LHCN-M2 (cell line): ENCODE results near the gene DELE1. TPM values are rescaled to one million over a fixed set of nuclear protein-coding genes. Genes with fewer than 3 reads are reported as not detected.
A peak's percentile ranks its signal among the peaks of the same experiment; 100 is the strongest.

Experiments
- DNase-seq: peaks from one replicate; pipeline ENCODE4 v3.0.0-alpha.2; 2012; ENCODE audit warnings: low read depth
- polyA plus RNA-seq: library from polyadenylated mRNA; unstranded; fragments of >200 nt; gene quantifications from one replicate; pipeline ENCODE4 v1.2.1, GENCODE V29; 2012; ENCODE audit warnings: missing spikeins
- total RNA-seq: library from RNA; depleted of rRNA; stranded (reverse); fragments of >200 nt; gene quantifications from 2 replicates; pipeline ENCODE4 v1.2.3, GENCODE V29; 2014; rRNA removed

Gene DELE1, protein sequence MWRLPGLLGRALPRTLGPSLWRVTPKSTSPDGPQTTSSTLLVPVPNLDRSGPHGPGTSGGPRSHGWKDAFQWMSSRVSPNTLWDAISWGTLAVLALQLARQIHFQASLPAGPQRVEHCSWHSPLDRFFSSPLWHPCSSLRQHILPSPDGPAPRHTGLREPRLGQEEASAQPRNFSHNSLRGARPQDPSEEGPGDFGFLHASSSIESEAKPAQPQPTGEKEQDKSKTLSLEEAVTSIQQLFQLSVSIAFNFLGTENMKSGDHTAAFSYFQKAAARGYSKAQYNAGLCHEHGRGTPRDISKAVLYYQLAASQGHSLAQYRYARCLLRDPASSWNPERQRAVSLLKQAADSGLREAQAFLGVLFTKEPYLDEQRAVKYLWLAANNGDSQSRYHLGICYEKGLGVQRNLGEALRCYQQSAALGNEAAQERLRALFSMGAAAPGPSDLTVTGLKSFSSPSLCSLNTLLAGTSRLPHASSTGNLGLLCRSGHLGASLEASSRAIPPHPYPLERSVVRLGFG
- total RNA-seq = 53.9 and 61.4 TPM in 2 replicates
- 29.9 TPM for polyA plus RNA-seq

DNA sequence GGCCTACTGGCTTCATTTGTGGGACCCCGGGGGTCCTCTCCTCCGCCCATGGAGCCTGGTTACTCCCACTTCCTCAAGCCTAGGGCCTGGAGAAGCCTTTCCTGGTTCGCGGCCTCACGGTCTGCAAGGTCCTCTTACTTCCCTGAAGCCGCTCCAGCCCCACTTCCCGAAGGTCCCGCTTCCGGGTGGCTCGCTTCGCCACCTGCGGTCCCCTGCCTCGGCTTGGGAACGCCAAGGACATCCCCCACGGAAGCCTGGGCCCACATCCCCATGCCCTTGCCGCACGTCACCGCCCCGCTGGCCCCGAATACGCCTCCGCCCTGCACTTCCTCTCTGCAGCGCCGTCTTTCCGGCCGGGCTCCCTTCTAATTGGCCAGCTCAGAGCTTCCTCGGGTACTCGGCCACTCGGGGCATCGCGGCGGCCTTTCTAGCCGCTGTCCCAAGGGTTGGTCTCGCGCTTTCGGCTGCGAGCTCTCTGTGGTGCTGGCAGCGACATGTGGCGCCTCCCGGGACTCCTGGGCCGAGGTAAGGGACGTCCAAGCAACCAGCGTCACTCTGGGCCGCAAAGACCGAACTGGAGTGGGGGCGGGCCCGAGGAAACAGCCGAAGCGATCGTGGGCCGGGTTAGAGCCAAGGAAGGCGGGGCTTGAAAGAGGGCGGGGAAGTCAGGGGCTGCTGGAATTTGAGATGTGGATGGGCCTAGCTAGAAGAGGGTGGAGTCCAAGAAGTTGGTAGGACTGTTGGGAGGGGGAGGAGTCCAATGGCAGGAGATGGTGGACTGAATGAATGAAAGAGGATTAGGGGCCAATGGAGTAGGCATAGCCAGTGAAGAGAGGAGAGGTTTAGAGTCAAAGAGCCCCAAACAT lies at the start of gene DELE1:
Gene DELE1 (plus strand): TSS at position 424 of the 866 bp plus-strand sequence. CDS start 71 bp downstream, at position 495.
- peak; percentile 91 for DNase-seq

DNA sequence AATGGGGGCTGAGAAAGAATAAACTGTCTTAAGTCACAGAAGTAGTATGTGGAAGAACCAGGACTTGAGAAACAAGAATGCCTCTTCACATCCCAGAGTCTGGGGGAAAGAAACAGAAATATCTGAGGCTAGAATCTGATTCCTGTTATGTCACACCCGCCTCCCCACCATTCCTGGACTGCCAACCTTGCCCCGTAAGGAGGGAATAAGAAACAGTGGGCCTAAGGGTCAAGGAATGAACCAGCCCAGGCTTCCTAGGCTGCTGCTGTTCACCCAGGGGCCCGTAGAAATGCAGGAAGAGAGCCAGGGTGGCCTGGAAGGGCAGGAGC lies 49.8 kb upstream of the DELE1 start:
- DNase-seq = no peak

DNA sequence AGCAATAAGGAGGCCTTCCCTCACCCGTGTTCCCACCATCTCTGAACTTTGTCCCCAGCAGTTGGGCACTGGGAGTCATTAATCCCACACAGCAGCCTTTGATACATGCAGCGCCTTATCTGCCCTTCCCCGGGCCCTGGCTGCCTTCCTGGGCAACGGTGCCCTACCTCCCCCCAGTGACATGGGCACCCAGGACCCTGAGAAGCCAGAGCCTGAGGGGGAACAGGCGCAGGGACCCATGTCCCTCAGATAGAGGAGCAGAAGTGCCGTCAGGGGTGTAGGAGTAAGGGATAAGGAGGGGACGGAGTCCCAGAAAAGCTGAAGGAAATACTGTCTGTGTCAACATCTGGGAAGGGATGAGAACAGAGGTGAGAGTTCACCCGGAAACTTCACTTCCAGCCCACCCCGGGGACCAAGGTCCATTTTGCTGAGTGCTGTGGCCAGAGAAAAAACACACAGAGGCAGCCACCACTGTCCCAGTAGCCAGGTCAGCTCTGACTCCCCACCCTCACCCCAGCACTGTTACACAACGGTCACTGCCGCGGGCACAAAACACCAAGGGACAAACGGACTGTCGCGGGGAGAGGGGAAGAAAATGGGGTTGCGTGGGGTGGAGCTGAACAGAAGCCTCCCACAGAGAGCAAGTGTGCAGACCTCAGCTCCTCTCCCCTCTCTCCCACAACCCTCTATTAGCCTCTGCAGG lies 49.3 kb upstream of the DELE1 start:
- no peak for DNase-seq

DNA sequence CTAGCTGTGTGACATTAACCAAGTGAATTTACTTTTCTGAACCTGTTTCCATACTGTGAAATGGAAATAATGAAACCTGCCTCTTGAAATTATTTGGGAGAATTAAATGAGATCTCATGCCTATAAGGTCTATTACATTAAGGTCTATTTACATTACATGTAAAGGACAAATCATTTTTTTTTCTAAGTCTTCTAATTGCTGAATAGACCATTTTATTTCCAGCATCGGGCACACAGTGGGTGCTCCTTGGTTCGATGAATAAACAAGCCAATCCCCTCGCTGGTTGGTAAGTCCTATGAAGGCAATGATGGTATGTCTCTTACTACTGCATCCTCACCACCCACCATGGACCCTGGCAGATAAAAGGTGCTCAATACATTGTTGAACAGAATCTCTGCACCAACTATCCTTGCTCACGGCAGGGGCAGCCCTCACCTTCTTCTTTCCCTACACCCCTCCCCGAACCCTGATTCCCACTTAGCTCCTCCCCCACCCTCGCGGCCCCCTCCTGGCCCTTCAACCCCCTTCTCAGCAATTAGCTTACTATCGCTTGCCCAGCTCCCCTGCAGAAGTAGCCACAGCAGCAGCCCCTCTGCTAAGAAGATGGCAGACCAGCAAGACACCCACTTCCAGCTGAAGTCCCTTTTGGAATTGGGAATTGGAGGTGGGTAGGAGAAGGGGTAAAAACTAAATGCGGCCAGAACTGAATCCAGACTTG lies 48.5 kb upstream of the DELE1 start:
- DNase-seq = no peak

DNA sequence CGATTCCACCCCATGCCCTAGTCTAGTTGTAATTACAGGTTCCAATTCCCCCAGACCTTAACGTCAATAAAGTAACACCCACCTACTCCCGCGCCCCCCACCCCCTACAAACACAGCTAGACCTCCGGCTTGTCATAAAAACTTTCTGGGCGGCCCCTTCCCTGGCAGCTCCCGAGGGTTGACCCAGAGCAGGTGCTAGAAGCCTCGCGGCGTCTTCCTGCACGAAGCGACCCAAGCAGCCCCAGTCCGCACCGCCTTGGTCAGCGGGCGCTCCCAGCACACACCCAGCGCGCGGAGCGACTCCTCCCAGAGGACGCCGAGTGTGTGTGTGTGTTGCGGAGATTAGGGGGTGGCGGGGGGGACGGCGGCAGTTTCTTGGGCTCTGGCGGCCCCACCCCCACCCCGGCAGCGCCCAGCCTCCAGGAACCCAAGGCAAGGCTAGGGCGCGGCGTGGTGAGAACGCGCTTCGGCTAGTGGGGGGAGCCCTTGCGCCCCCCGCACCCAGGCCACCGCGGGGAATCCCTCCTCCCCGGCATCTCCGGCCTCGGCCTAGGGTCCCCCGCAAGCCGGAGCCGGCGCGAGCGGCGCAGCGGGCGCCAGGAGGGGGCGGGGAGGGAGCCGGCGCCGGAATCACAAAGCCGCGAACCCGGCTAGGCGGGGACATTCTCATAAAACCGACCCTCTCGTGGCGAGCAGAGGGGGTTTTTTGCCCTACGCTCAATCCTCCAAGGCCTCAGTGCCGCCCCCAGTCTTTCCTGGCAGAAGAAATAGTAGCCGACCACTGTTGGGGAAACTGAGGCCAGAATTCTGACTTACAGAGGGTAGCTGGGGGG lies 47.7 kb upstream of the DELE1 start:
- no peak for DNase-seq

DNA sequence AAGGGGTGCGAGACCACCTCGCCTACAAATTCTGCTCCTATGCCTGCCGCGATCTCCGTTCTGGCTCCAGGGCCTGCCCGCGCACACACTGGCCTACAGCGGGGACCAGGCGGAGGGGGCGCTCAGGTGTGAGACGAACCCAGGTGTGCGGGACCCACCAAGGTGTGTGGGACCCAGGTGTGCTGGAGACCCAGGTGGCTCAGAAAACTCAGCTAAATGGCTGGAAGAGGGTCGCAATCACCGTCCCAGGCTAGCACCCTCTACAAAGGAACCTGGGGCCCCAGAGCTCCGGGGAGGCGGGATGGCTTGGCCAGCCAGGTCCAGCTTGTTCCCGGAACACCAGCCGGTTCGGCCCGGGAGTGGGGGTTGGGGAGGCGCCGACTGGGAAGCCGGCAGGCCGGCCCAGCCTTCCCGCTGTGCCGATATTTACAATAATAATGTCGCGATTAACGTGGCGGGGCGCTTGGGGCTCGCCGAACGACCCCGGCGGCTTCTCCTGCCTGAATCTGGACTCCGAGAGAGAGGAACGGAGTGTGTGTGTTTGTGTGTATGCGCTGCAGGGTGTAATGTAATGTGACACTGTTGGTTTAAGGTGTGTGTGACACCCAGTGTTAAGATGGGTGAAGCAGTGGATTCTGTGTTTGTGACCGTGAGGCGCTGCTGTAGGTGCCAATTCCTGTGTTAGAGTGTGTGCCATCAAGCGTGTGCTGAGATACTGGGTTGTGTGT lies 46.9 kb upstream of the DELE1 start:
- DNase-seq = no peak

DNA sequence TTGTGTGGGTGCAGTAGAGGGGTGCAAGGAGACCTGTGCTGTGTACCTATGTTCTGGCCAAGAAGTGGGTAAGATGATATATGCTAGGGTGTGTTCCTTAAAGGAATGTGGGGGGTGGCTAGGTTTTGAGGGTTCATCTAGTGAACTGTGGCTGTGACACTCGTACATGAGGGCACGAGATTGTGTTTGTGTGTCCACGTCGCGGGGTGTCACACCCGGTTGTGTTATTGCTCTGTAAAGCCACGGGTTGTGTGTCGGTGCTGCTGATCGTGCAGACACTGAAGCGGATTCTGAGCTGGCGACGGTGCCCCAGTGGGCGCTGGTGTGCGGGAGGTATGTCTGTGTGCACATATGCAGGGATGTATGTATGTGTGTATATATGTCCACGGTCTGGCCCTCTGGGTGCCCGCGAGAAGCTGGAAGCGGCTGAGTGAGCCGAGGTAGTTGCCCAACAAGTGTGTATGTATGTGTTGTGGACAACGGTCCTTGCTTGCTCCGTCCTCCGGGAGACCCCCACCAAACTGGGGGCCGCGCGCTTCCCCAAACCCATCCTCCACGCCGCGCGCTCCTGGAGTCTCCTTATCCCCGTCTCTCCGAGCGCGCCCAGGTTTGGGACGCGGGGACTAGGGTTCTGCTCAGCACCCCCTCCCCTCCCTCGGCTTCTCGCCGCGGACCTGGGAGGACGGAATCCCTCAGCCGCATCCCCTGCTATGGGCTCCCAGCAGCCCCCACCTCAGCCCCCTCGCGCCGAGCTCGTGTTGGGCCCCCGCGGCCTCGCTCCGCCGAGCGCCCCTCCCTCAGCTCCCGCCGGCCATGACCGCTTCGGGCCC lies 46.1 kb upstream of the DELE1 start:
- DNase-seq = no peak

DNA sequence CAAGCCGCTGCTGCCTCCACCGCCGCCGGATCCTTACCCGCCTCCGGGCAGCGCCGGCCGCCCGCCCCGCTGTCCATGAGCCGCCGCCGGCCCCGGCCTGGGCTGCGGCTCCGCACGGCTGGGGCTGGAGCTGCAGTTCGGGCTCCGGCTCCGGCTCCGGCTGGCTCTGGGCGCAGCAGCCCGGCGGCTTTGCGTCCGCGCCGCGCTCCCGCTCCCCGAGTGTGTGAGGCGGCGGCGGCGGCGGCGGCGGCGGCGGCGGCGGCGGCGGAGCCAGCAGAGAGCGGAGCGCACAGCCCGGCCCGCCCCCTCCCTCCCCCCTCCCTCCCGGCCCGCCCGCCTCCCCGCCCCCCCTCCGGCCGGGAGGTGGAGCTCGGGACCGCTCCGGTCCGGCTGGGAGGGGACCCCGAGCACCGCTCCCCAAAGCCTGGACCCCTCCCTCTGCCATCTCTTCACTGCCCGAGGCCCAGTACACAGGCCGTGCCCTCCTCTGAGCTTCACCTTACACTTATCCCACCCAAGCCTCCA lies 45.4 kb upstream of the DELE1 start, which contains the start of gene PCDH1:
Gene PCDH1 (minus strand): TSS at position 225 of the 525 bp plus-strand sequence. CDS start 148 bp downstream, at position 77.
- DNase-seq = no peak

DNA sequence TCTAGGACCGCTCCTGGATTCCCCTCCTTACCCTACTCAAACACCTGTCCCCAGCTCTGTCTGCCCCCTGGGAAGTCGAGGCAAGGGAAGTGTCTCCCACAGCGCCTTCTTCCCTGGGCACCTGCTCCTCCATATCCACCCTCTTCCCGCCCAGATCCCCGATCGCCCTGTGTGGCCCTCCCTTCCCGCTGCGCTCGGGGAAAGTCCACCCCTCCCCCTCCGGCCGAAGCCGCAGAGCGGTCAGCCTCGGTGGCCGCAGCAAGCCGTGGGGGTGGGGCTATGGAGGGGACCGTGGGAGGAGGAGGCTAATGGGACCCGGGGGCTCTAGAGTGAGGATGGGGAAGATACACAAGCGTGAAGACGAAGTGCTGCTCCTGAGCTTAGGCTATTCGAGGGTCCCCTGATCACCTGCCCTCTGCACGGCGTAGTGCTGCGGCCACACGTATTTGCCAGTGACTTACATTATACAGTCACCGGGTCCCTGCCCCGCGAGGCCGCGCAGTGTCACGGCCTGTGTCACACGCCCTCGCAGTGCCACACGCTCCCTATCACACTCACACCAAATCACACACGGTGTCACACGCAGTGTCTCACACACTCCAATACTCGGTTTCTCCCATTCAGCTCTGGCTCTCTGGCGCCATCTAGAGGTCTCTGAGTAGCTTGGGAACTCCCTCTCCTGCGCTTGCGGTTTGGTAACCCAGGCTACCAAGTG lies 44.8 kb upstream of the DELE1 start:
- peak; percentile 89 for DNase-seq

DNA sequence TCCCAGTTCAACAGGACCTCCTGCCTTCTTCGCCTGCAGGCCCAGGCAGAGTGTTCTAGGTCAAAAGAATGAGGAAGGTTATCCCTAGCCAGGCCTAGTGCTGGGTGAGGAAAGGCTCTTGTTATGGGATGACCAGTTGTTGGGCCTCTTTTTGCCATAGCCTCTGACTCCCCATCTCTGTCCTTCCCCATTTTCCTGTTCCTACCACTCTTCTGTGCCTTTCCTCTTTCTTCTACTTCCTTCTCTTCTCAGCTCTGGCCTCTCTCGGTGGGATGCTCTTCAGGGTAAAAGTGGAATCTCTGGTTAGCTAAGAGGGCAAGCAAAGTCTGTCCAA lies 44.3 kb upstream of the DELE1 start:
- no peak for DNase-seq

DNA sequence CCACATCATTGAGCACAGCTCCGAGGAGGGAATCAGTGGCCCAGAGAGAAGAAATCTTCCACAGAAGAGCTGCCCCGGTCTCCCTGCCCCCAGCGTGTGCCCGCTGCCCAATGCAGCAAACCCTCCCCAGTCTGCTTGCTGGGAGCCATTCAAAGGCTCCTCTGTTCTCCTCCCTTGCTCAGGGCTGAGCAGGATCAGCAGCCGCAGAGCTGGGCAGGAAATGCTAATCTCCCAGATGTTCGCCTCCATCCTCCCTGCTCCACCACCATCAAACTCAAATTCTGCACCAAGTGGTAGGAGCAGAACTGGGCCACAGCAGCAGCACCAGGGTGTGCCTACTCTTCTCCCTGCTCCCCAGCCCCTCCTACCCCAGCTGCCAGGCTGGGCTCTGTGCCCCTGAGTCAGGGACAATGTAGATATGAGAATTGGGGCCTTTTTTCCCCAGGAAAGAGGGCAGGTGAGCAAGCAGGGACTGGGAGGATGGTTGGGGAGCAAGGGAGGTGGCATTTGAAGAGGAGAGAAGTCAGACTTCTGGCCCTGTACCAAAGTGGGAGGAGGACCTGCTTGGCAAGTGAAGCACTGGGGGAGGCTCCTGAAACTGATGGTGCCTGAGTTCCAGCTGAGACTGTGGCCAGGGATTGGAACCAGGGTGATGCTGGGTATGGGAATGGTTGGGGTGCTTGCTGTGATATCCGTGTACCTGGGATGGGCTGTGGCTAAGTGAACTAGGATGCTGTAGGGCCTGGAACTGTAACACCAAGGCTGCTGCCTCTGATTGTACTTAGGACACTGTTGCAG lies 43.5 kb upstream of the DELE1 start:
- no peak for DNase-seq

DNA sequence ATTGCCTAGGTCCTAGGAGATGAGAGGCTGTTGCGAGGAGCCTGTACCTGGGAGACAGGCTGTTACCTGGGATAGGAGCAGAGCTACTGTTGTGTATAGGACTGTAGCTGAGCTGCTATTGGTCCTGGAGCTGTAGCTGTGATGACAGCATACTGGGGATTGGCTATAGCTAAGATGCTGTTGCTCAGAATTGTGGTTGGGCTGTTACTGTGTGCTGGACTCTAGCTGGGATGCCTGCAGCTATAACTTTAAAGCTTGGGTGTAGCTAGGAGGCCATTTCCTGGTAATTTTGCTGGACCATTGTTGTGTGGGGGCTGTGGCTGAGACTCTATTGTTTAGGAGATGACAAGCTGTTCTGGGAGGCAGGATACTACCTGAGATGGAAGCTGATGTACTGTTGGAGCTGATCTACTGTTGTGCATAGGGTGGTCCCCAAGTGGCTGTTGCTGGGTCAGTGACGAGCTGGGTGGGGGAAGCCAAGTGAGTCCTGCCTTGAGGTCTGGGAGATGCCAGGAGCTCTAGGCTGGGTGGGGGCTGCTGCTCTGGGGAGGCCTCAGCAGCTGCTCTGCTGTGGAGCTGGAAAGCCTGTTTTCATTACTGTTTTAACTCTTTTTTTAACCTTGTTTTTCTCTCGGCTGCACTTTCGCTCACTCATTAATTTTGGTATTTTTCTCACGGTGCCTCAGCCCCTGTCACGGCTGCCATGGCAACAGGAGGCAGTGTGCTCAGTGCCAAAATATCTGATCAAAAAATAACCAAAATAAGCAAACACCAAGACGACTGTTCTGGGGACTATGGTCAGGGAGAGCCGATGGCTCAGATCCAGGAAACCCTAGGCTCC lies 42.5 kb upstream of the DELE1 start:
- DNase-seq = no peak

DNA sequence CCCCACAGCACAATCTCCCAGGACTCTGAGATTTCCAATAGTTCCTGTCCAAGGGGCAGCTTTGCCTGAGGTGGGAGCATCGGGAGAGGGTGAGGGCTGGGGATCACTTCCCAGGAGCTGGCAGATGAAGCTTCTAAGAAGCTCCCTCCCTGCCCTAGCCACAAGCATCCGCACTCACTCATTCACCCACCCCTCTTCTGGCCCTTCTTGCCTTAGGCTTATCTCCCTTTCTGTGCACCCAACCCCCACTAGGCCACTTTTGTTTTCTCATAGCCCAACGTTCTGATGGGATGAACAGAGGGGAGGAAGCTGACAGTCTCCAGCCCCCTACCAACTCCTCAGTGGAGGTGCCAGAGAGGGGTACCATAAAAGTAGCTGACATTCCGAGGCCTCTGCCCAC lies 41.8 kb upstream of the DELE1 start:
- DNase-seq = no peak

DNA sequence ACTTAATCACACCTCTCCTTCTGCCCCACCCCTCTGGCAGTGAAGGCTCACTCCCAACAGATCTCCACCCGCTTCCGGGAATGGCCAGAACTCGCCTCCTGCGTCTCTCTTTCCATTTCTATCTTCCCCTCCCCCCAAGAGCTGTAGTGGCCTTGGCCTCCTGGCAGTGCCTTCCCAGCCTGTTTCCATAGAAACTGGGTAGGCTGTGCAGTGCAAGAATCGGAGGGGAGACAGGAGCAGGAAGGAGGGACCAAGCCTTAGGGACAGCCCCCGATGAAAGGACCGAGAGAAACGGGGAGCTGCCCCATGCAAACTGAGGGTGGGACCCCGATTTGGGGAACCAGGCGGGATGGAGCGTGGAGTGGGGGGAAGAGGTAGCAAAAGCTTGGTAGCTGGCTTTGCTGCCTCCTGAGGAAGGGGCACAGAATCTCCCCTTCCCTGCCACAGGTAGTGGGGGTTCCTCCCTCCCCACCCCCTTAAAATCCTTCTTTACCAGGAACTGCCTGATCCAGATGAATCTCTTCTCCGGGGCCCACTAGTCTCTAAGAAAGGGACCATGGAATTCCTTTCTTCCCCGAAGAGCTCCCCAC lies 41.0 kb upstream of the DELE1 start:
- no peak for DNase-seq

DNA sequence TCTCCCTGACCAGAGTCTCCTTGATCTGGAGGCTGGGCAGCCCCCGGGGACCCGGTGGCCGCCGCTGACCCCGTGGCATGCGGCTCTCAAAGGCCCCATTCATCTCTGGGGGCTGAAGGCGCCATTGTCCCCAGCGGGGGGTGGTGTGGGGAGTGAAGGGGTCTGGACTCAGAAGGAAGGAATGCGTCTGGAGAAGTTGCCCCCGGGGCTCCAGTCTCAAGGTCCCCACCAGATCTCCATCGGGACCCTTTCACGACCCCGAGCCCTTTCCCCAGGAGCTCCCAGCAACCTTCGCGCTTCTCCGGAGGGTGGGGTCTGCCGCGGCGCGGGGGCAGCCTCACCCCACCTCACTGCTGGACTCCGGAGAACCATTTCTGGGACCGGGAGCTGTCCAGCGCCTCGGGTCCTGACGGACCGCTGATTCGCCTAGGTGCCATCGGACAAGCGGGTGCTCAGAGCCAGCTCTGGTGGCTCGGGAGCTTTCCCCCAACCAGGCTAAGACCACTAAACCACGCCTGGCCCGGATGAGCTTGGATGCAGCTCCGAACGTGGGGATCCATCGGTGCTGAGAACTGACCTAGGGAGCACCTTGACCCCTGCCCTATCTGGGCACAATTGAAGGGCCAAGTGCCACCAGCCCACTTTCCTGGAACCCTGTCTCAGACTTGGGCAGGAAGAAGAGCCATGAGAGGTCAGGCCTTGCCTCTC lies 40.3 kb upstream of the DELE1 start:
- DNase-seq = no peak
